Lower lobe of right lung (tissue), 2 donors: Measurements from ENCODE around the gene RAPGEF2. TPM values are rescaled to one million over a fixed set of nuclear protein-coding genes. Genes with fewer than 3 reads are reported as not detected.

Experiments
- ATAC-seq, 2 donors: fragments of 200-7000 bp; cut with Tn5 transposase; one replicate each; pipeline ENCODE4 v1.9.1; 2020 to 2022; ENCODE audit warnings: mild to moderate bottlenecking in 2 of 2, moderate library complexity in 2 of 2
- DNase-seq: peaks from one replicate; pipeline ENCODE4 v3.0.0-alpha.2; 2020
- H3K27ac ChIP-seq: fragments of 200-600 bp; one replicate; pipeline ENCODE4 v1.8.0; 2022
- H3K27me3 ChIP-seq: fragments of 200-600 bp; one replicate; pipeline ENCODE4 v1.8.0; 2022; ENCODE audit warnings: low read depth
- H3K36me3 ChIP-seq: fragments of 200-600 bp; one replicate; pipeline ENCODE4 v1.8.0; 2022; ENCODE audit warnings: mild to moderate bottlenecking
- H3K4me1 ChIP-seq: fragments of 200-600 bp; one replicate; pipeline ENCODE4 v1.8.0; 2022
- H3K4me3 ChIP-seq: fragments of 200-600 bp; one replicate; pipeline ENCODE4 v1.8.0; 2022; ENCODE audit warnings: mild to moderate bottlenecking
- H3K9me3 ChIP-seq: fragments of 200-600 bp; one replicate; pipeline ENCODE4 v1.8.0; 2022
- CTCF ChIP-seq: fragments of 200-600 bp; IDR thresholded peaks from one replicate; pipeline ENCODE4 v1.8.0; 2022; ENCODE audit warnings: antibody characterized with exemption, mild to moderate bottlenecking
- intact Hi-C: fragments of 100-400 bp; cut with DNase I; formaldehyde crosslinking; loops from one replicate; pipeline ENCODE4 v1.11.0; 2022
- total RNA-seq: library from RNA; stranded (reverse); fragmentation: NEBNext Ultra II Directional; extraction: Animal tissue kit (Norgen Biotek cat#: 25700); gene quantifications from one replicate; pipeline ENCODE4 v1.2.1, GENCODE V29; 2021
- donor health status: DM: no; HTN: yes; CAD: no; lungs with severe emphysema.

The RAPGEF2 gene
- total RNA-seq, 1 donor from 2014 or later: 66.4 TPM

GRCh38 chr4:159382856-159383561 is 280.1 kb downstream of the RAPGEF2 start:
- no peak for DNase-seq
- no peak overlapping the region for H3K4me3 ChIP-seq
- no peaks in the 10 kb centered on the region for H3K36me3 ChIP-seq
- intact Hi-C loops: no loop called here
- H3K9me3 ChIP-seq: no peaks in the 10 kb centered on the region
- no peaks in the 10 kb centered on the region for H3K27me3 ChIP-seq
- H3K4me1 ChIP-seq: no peaks in the 10 kb centered on the region
- no peak for ATAC-seq
- TF ChIP-seq CTCF: no peak
- H3K27ac ChIP-seq: no peak overlapping the region

GRCh38 chr4:159383562-159383931 is 280.7 kb downstream of the RAPGEF2 start:
- H3K27ac ChIP-seq: no peak overlapping the region
- no peaks in the 10 kb centered on the region for H3K4me1 ChIP-seq
- H3K36me3 ChIP-seq: no peaks in the 10 kb centered on the region
- intact Hi-C loops: no loop called here
- no peaks in the 10 kb centered on the region for H3K27me3 ChIP-seq
- H3K4me3 ChIP-seq: no peak overlapping the region
- H3K9me3 ChIP-seq: no peaks in the 10 kb centered on the region
- DNase-seq (no peak), ATAC-seq (no peak)
- no peak for TF ChIP-seq CTCF

GRCh38 chr4:159384017-159384416 is 281.1 kb downstream of the RAPGEF2 start:
- no peaks in the 10 kb centered on the region for H3K36me3 ChIP-seq
- DNase-seq: no peak
- H3K27ac ChIP-seq: no peak overlapping the region
- ATAC-seq: no peak
- H3K27me3 ChIP-seq: no peaks in the 10 kb centered on the region
- no peak for TF ChIP-seq CTCF
- no peaks in the 10 kb centered on the region for H3K9me3 ChIP-seq
- intact Hi-C loops: no loop called here
- no peaks in the 10 kb centered on the region for H3K4me1 ChIP-seq
- H3K4me3 ChIP-seq: no peak overlapping the region

- Histone ChIP-seq H3K27me3 (no peaks in the 10 kb centered on the region), H3K4me1 (no peaks in the 10 kb centered on the region), H3K27ac (no peak overlapping the region), H3K4me3 (no peak overlapping the region), H3K9me3 (no peaks in the 10 kb centered on the region), H3K36me3 (no peaks in the 10 kb centered on the region)
- DNase-seq (no peak), ATAC-seq (no peak)
- no peak for TF ChIP-seq CTCF
- intact Hi-C loops: no loop called here
These were observed 281.8 kb downstream of the RAPGEF2 start for GRCh38 chr4:159384632-159385031.

GRCh38 chr4:159386620-159387019 is 283.7 kb downstream of the RAPGEF2 start:
- intact Hi-C loops: no loop called here
- no peak for ATAC-seq

More at GRCh38 chr4:159386620-159387019, 283.7 kb downstream of the RAPGEF2 start:
- TF ChIP-seq CTCF: no peak
- Histone ChIP-seq H3K4me1 (no peaks in the 10 kb centered on the region), H3K4me3 (no peak overlapping the region), H3K27me3 (no peaks in the 10 kb centered on the region), H3K27ac (no peak overlapping the region), H3K36me3 (no peaks in the 10 kb centered on the region), H3K9me3 (no peaks in the 10 kb centered on the region)
- no peak for DNase-seq
